SK-N-SH (cell line): Measurements from ENCODE around the gene OR51E2. TPM values are rescaled to one million over a fixed set of nuclear protein-coding genes. Genes with fewer than 3 reads are reported as not detected.

Experiments used
- CTCF ChIA-PET: fragments of 300-600, 350-600 bp; formaldehyde crosslinking; extraction: SDS; loops from one replicate; lab custom pipeline; 2021; lab: Yijun Ruan, JAX
- POLR2A ChIA-PET: fragments of 350-600 bp; sonication (Branson Sonifier 250); formaldehyde crosslinking; extraction: SDS; loops from one replicate; lab custom pipeline; 2020; ENCODE audit warnings: antibody characterized with exemption, inconsistent platforms; lab: Yijun Ruan, JAX
- DNase-seq: peaks from one replicate; pipeline ENCODE4 v3.0.0; 2012
- H2AFZ ChIP-seq: fragments of 200-600 bp; sonication (generic); 2 replicates; pipeline ENCODE4 v1.8.1; 2016; ENCODE audit warnings: antibody characterized with exemption, mild to moderate bottlenecking, low read depth
- H3F3A ChIP-seq: fragments of 200-600 bp; sonication (generic); replicated peaks from 2 replicates; pipeline ENCODE3; 2016; ENCODE audit warnings: antibody characterized with exemption, mild to moderate bottlenecking; ENCODE audit not compliant: insufficient read depth
- H3K27ac ChIP-seq, 2 experiments: fragments of 200-500 bp in 1 of 2; fragments of 200-600 bp in 1 of 2; sonication (Bioruptor generic) in 1 of 2; sonication (generic), shearing (Covaris generic) in 1 of 2; 2 replicates each; pipeline versions ENCODE4 v1.5.1 to v1.6.1; 2014 to 2016; ENCODE audit warnings: low read depth in 2 of 2, inconsistent platforms in 1 of 2, low read length in 1 of 2, mild to moderate bottlenecking in 1 of 2, mixed read lengths in 1 of 2
- H3K27me3 ChIP-seq: fragments of 200-600 bp; sonication (generic), shearing (Covaris generic); 2 replicates; pipeline ENCODE4 v1.6.1; 2016; ENCODE audit warnings: mixed run types; ENCODE audit not compliant: insufficient read depth
- H3K36me3 ChIP-seq, 2 experiments: fragments of 200-500 bp in 1 of 2; fragments of 200-600 bp in 1 of 2; sonication (Bioruptor generic) in 1 of 2; sonication (generic) in 1 of 2; replicated peaks in 1 of 2; 2 replicates each; pipeline versions ENCODE3 to v1.5.1; 2014 to 2016; ENCODE audit warnings: low read length in 1 of 2, mild to moderate bottlenecking in 1 of 2; ENCODE audit not compliant: insufficient read depth in 2 of 2, control insufficient read depth in 1 of 2
- H3K4me1 ChIP-seq, 2 experiments: fragments of 200-500 bp in 1 of 2; fragments of 200-600 bp in 1 of 2; sonication (Bioruptor generic) in 1 of 2; sonication (generic), shearing (Covaris generic) in 1 of 2; 2 replicates each; pipeline versions ENCODE4 v1.5.1 to v1.6.1; 2014 to 2016; ENCODE audit warnings: low read depth in 1 of 2, low read length in 1 of 2, mixed run types in 1 of 2; ENCODE audit not compliant: insufficient read depth in 2 of 2, control insufficient read depth in 1 of 2
- H3K4me2 ChIP-seq: fragments of 200-600 bp; sonication (generic), shearing (Covaris generic); 2 replicates; pipeline ENCODE4 v1.6.1; 2017; ENCODE audit warnings: mixed run types
- H3K4me3 ChIP-seq, 2 experiments: fragments of 200-500 bp in 1 of 2; fragments of 200-600 bp in 1 of 2; sonication (Bioruptor generic) in 1 of 2; sonication (generic), shearing (Covaris generic) in 1 of 2; 2 replicates each; pipeline versions ENCODE4 v1.5.1 to v1.8.1; 2014 to 2016; ENCODE audit warnings: low read depth in 2 of 2, inconsistent platforms in 1 of 2, low read length in 1 of 2, mild to moderate bottlenecking in 1 of 2, mixed read lengths in 1 of 2, moderate library complexity in 1 of 2
- H3K79me2 ChIP-seq: fragments of 200-600 bp; sonication (generic); 2 replicates; pipeline ENCODE4 v1.8.1; 2017; ENCODE audit warnings: mild to moderate bottlenecking; ENCODE audit not compliant: insufficient read depth
- H3K9ac ChIP-seq: fragments of 200-600 bp; sonication (generic); 2 replicates; pipeline ENCODE4 v1.6.1; 2017; ENCODE audit warnings: mixed run types
- H3K9me2 ChIP-seq: fragments of 200-600 bp; sonication (generic); 2 replicates; pipeline ENCODE4 v1.6.1; 2017; ENCODE audit warnings: mixed run types
- H3K9me3 ChIP-seq: fragments of 200-600 bp; sonication (generic); 2 replicates; pipeline ENCODE4 v1.6.1; 2017; ENCODE audit warnings: mixed run types, mild to moderate bottlenecking, moderate library complexity
- H4K20me1 ChIP-seq: fragments of 200-600 bp; sonication (generic); 2 replicates; pipeline ENCODE4 v1.6.1; 2017; ENCODE audit warnings: mild to moderate bottlenecking, mixed run types; ENCODE audit not compliant: insufficient read depth
- CTCF ChIP-seq: fragments of 200-600 bp; sonication (generic); IDR thresholded peaks from 2 replicates; pipeline ENCODE4 v1.6.1; 2017; ENCODE audit warnings: antibody characterized with exemption, mild to moderate bottlenecking, moderate library complexity
- ELF1 ChIP-seq: IDR thresholded peaks from 2 replicates; pipeline ENCODE4 v1.4.0; 2012
- EZH2phosphoT487 ChIP-seq: fragments of 200-600 bp; sonication (generic); IDR thresholded peaks from 2 replicates; pipeline ENCODE4 v1.6.1; 2017; ENCODE audit warnings: low read depth, mixed run types, mild to moderate bottlenecking, antibody characterized with exemption, moderate library complexity, borderline replicate concordance
- FOXJ3 ChIP-seq: sonication (generic); formaldehyde crosslinking; IDR thresholded peaks from 2 replicates; pipeline ENCODE4 v1.5.1; 2020; ENCODE audit warnings: mild to moderate bottlenecking, missing genetic modification reagents
- FOXM1 ChIP-seq: IDR thresholded peaks from 2 replicates; pipeline ENCODE4 v1.4.0; 2012; ENCODE audit warnings: low read depth, mild to moderate bottlenecking
- GABPA ChIP-seq: IDR thresholded peaks from 2 replicates; pipeline ENCODE4 v1.4.0; 2012; ENCODE audit warnings: low read depth, mild to moderate bottlenecking
- MAX ChIP-seq: IDR thresholded peaks from 2 replicates; pipeline ENCODE4 v1.4.0; 2012; ENCODE audit warnings: low read depth
- MXI1 ChIP-seq: IDR thresholded peaks from 2 replicates; pipeline ENCODE4 v1.6.1; 2012; ENCODE audit warnings: mild to moderate bottlenecking, low read depth, low read length, improper control_type of control experiment
- NFIC ChIP-seq: IDR thresholded peaks from 2 replicates; pipeline ENCODE4 v1.4.0; 2012; ENCODE audit warnings: borderline replicate concordance
- NRF1 ChIP-seq: IDR thresholded peaks from 2 replicates; pipeline ENCODE4 v1.6.1; 2012; ENCODE audit warnings: low read depth, mild to moderate bottlenecking, low read length
- RAD21 ChIP-seq: IDR thresholded peaks from 2 replicates; pipeline ENCODE4 v1.6.1; 2012; ENCODE audit warnings: mild to moderate bottlenecking, low read length
- RCOR1 ChIP-seq: fragments of 150-350 bp; IDR thresholded peaks from 2 replicates; pipeline ENCODE4 v1.6.1; 2017; ENCODE audit warnings: antibody characterized with exemption, low read length
- REST ChIP-seq: IDR thresholded peaks from 2 replicates; pipeline ENCODE4 v1.6.1; 2012; ENCODE audit warnings: mild to moderate bottlenecking, low read depth, low read length, moderate library complexity
- RFX5 ChIP-seq: IDR thresholded peaks from 2 replicates; pipeline ENCODE4 v1.6.1; 2012; ENCODE audit warnings: mild to moderate bottlenecking, improper control_type of control experiment, low read length
- RXRA ChIP-seq: IDR thresholded peaks from 2 replicates; pipeline ENCODE4 v1.4.0; 2012; ENCODE audit warnings: low read depth, mild to moderate bottlenecking, borderline replicate concordance
- SIN3A ChIP-seq: IDR thresholded peaks from 2 replicates; pipeline ENCODE4 v1.6.1; 2012; ENCODE audit warnings: low read depth, mild to moderate bottlenecking, low read length, moderate library complexity, borderline replicate concordance
- TCF12 ChIP-seq: IDR thresholded peaks from 2 replicates; pipeline ENCODE4 v1.4.0; 2012
- USF2 ChIP-seq: fragments of 150-350 bp; IDR thresholded peaks from 2 replicates; pipeline ENCODE4 v1.6.1; 2017; ENCODE audit warnings: antibody characterized with exemption, low read length, low read depth, borderline replicate concordance
- WGBS: methylation state at CpG from one replicate; pipeline ENCODE4 v1.1.6; 2017; ENCODE audit warnings: low lambda C conversion rate; 5-methylcytosine and 5-hydroxymethylcytosine counted together
- polyA plus RNA-seq, 3 experiments: library from polyadenylated mRNA; depleted of rRNA; stranded (reverse); fragments of >200 nt; gene quantifications; 2 replicates each; pipeline ENCODE4 v1.2.3, GENCODE V29; 2012

The OR51E2 gene
- polyA plus RNA-seq, 1 of the 3 experiments (the other 2 are of a cell fraction), result not detected

GRCh38 chr11:4714300-4714699 is 16.6 kb upstream of the OR51E2 start:
- 11% methylated on average over 5 of the region's 5 CpGs for WGBS
- Histone ChIP-seq H2AFZ (no peak overlapping the region), H3K9me2 (no peaks in the 10 kb centered on the region), H3K27ac (no peak overlapping the region), H3F3A (no peaks in the 10 kb centered on the region), H3K4me3 (no peak overlapping the region), H3K36me3 (no peaks in the 10 kb centered on the region), H3K4me1 (no peaks in the 10 kb centered on the region), H3K79me2 (no peaks in the 10 kb centered on the region), H3K9ac (no peak overlapping the region), H4K20me1 (no peaks in the 10 kb centered on the region), H3K4me2 (no peak overlapping the region), H3K27me3 (peaks cover 10% of the 10 kb centered on the region; the same call in 1 of the 2 replicates)
- CTCF ChIA-PET, result no interaction called here
- no peak for DNase-seq
- TF ChIP-seq GABPA (no peak), ELF1 (no peak), RAD21 (no peak), RFX5 (no peak), REST (no peak), MXI1 (no peak), NRF1 (no peak), TCF12 (no peak), CTCF (no peak), USF2 (no peak), FOXJ3 (CRISPR knock-in tag) (no peak)
- TF ChIP-seq, all 33 proteins: peak for 0
- POLR2A ChIA-PET, result interaction anchor here (0.6 kb wide), 1 partner anchor 12 kb away, joined by 4 read pairs; no protein-coding TSS in a partner anchor
- H3K9me3 ChIP-seq, result no peaks in the 10 kb centered on the region

GRCh38 chr11:4713241-4713640 is 15.6 kb upstream of the OR51E2 start:
- Histone ChIP-seq H3K4me2 (no peak overlapping the region), H3F3A (no peaks in the 10 kb centered on the region), H3K9ac (no peak overlapping the region), H3K79me2 (no peaks in the 10 kb centered on the region), H4K20me1 (no peaks in the 10 kb centered on the region), H3K9me2 (no peaks in the 10 kb centered on the region), H3K27me3 (peaks cover 10% of the 10 kb centered on the region; the same call in 1 of the 2 replicates), H3K27ac (no peak overlapping the region), H2AFZ (no peak overlapping the region), H3K9me3 (no peaks in the 10 kb centered on the region), H3K4me3 (no peak overlapping the region), H3K4me1 (no peaks in the 10 kb centered on the region), H3K36me3 (no peaks in the 10 kb centered on the region)
- WGBS, result 0% methylated on average over 1 of the region's 1 CpG
- no peak for DNase-seq
- POLR2A ChIA-PET, result no interaction called here
- CTCF ChIA-PET, result no interaction called here
- TF ChIP-seq EZH2phosphoT487, result no peak
- no peak for TF ChIP-seq MAX
- no peak for TF ChIP-seq RAD21
- no peak for TF ChIP-seq CTCF
- TF ChIP-seq ELF1, result no peak
- TF ChIP-seq SIN3A, result no peak
- TF ChIP-seq FOXM1, result no peak
- no peak for TF ChIP-seq USF2
- TF ChIP-seq NFIC, result no peak
- TF ChIP-seq NRF1, result no peak
- TF ChIP-seq RXRA, result no peak
- TF ChIP-seq RCOR1, result no peak
